ENCODE measurements around the gene RAB22A.

RAB22A gene

DNA sequence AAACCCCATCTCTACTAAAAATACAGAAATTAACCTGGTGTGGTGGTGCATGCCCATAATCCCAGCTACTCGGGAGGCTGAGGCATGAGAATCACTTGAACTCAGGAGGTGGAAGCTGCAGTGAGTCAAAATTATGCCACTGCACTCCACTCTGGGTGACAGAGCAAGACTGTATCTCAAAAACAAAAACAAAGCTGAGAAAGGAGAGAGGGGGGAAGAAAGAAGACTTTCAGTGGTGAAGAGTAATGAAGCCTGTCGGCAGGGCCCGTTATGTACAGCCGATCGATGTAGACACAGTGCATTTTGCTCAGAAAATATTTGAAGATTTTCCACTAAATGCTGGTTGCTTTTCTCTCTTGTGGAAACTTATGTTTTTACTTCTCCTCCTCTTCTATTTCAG is 93.3 kb downstream of the RAB22A start:
- H3K4me3 ChIP-seq (ENCODE audit: control insufficient read depth, low read depth, low read length) = no peak overlapping the region
- TF ChIP-seq, protein P1, sequence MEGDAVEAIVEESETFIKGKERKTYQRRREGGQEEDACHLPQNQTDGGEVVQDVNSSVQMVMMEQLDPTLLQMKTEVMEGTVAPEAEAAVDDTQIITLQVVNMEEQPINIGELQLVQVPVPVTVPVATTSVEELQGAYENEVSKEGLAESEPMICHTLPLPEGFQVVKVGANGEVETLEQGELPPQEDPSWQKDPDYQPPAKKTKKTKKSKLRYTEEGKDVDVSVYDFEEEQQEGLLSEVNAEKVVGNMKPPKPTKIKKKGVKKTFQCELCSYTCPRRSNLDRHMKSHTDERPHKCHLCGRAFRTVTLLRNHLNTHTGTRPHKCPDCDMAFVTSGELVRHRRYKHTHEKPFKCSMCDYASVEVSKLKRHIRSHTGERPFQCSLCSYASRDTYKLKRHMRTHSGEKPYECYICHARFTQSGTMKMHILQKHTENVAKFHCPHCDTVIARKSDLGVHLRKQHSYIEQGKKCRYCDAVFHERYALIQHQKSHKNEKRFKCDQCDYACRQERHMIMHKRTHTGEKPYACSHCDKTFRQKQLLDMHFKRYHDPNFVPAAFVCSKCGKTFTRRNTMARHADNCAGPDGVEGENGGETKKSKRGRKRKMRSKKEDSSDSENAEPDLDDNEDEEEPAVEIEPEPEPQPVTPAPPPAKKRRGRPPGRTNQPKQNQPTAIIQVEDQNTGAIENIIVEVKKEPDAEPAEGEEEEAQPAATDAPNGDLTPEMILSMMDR (conservative IDR thresholded peaks at IDR 0.05; ENCODE audit: control insufficient read depth, insufficient read depth, low read depth, low read length) = no peak
- DNase-seq (ENCODE audit: low read depth) = no peak

DNA sequence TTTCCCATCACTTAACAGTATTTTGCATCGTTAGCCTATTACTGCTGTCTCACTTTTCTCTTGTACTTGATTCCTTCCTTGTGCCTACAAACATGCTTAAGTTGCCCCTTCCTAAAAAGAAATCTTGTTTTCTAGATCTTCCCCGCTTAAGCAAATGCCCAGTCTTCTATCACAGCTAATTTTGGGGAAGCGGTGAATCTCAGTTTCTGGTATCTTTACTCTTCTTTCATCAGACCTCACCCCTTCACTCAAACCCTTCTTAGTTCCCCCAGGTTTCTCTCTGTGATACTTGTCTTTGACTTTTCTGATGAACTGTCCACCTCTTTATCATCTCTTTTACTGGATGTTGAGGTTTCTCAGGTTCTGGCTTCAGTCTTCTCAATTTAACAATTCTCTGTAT is 93.8 kb downstream of the RAB22A start:
- no peak overlapping the region for H3K4me3 ChIP-seq (ENCODE audit: control insufficient read depth, low read depth, low read length)
- TF ChIP-seq, protein P1 (conservative IDR thresholded peaks at IDR 0.05; ENCODE audit: control insufficient read depth, insufficient read depth, low read depth, low read length) = no peak
- no peak for DNase-seq (ENCODE audit: low read depth)

DNA sequence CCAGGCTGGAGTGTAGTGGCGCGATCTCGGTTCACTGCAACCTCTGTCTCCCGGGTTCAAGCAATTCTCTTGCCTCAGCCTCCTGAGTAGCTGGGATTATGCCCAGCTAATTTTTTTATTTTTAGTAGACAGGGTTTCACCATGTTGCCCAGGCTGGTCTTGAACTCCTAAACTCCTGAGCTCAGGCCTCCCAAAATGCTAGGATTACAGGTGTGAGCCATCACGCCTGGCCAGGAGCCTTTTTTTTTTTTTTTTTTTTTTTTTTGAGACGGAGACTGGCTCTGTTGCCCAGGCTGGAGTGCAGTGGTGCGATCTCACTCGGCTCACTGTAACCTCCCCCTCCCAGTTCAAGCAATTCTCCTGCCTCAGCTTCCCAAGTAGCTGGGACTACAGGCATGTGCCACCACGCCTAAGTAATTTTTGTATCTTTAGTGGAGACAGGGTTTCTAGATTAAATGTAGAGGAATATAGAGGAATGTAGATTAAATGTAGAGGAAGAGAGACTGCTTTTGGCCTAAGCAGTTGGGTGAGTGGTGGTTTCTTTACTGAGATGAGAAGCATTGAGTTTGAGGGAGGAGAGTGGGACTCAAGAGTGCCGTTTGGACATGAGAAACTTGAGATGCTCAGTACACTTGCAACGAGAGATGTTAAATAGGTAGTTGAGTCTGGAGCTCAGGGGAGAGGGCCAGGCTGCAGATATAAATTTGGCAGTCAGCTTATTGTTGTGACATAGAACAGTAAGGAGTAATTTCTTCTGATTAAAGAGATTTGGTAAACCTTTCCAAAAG is 96.2 kb downstream of the RAB22A start:
- DNase-seq (ENCODE audit: low read depth) = no peak
- TF ChIP-seq, protein P1 (conservative IDR thresholded peaks at IDR 0.05; ENCODE audit: control insufficient read depth, insufficient read depth, low read depth, low read length) = no peak

DNA sequence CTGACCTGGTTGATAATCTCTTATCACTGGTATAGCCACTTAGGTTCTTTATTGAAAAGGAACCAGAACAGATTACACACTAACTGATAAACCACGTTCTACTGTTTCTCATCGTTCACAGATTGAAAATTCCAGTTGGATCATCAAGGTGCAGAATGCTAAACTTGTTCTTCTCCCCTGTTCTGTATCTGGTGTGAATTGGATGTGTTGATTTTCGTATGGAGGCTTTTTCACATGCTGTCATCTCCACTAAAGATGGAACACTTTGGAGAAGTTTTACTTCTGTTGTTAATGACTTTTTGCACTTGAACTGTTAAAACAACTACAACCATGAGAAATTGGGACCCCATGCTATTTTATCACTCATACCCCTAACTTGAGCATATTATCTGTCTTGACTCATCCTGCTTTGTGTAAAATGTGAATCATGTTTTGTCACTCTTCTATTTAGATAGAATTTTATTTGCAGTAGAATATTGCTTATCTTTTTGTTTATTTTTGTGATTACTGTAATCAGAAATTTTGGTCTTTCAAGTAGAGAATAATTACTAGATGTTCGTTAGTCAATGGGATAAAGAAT is 97.0 kb downstream of the RAB22A start:
- peak; percentile 20 for DNase-seq (ENCODE audit: low read depth)
- TF ChIP-seq, protein P1 (conservative IDR thresholded peaks at IDR 0.05; ENCODE audit: control insufficient read depth, insufficient read depth, low read depth, low read length) = no peak
- H3K4me3 ChIP-seq (ENCODE audit: control insufficient read depth, low read depth, low read length) = no peak overlapping the region

More for the DNA sequence above, 96.2 kb downstream of the RAB22A start:
- no peak overlapping the region for H3K4me3 ChIP-seq (ENCODE audit: control insufficient read depth, low read depth, low read length)

DNA sequence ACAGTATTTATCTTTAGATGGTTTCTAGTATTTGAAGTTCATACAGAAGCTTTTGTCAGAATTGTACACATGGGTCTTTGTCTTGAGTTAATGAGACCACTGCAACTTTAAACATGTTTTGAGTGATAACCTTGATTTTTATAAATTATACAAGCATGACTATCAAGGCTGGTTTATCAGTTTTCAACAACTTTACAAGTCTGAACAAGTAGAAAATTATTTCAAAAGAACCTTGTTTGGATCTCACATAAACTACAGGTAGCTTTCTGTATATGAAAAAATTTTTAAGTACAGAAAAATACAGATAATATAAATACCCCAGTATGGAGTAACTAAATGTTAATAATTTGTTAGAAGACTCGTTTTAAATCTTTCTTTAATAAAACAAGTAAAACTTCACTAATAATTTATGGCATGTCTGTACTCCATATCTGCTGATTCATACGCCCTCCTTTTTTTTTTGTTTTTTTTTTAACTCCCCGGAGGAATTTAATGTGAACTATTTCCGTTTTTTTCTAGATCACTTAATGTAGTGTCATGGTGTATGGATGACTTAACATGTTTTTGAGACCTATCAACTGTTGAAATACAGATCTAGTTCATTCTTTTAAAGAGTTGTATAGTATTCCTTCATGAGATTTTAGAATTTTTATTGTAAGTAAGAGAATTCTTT is 97.8 kb downstream of the RAB22A start:
- TF ChIP-seq, protein P1 (conservative IDR thresholded peaks at IDR 0.05; ENCODE audit: control insufficient read depth, insufficient read depth, low read depth, low read length) = no peak
- H3K4me3 ChIP-seq (ENCODE audit: control insufficient read depth, low read depth, low read length) = no peak overlapping the region
- DNase-seq (ENCODE audit: low read depth) = peak; percentile 66

DNA sequence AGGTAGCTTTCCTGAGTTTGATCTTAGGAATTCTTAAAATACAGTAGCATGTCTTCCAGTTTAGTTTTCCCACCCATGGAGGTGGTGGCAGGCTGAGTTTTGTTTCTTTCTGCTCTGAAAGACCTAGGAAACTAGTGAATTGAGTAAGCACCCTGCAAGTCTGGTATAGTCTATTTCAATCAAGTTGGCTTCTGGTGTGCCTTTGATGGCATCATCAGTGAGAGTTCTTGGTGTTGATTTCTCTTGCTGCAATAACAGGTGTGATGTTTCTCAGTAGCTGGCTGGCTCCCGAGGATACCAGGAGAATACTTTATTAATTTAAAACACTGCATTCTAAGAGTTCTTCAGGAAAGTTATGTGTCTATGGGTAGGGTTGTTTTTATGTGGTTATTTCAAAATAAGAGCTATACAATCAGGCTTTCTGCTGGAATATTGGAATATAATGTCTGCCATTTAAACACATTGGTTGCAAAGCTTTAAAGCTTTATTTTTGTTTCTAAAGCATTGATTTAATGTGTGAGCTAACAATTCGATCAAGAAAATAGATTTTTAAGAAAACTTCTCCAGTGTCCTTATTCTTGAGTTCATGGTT is 98.5 kb downstream of the RAB22A start:
- no peak overlapping the region for H3K4me3 ChIP-seq (ENCODE audit: control insufficient read depth, low read depth, low read length)
- TF ChIP-seq, protein P1 (conservative IDR thresholded peaks at IDR 0.05; ENCODE audit: control insufficient read depth, insufficient read depth, low read depth, low read length) = no peak
- DNase-seq (ENCODE audit: low read depth) = no peak

Data from fibroblast of mammary gland (primary cell).